ENCODE results near the gene CIDEA.

DNA sequence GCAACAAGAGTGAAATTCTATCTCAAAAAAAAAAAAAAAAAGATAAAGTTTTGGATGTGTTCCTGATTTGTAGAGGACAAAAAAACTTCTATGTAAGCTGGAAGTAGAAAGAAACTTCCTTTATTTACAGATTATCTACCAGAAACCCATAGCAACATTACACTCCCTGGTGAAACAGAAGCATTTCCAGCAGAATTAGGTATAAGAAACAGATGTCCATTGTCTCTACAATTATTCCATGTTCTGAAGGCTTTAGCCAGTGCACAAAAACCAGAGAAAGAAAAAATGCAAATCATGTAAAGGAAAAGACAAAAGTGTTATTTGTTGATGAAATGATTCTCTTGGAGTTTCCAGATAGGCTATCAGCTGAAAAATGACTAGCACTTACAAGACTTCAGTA lies 58.8 kb downstream of the CIDEA start:
- TF ChIP-seq, protein P1, sequence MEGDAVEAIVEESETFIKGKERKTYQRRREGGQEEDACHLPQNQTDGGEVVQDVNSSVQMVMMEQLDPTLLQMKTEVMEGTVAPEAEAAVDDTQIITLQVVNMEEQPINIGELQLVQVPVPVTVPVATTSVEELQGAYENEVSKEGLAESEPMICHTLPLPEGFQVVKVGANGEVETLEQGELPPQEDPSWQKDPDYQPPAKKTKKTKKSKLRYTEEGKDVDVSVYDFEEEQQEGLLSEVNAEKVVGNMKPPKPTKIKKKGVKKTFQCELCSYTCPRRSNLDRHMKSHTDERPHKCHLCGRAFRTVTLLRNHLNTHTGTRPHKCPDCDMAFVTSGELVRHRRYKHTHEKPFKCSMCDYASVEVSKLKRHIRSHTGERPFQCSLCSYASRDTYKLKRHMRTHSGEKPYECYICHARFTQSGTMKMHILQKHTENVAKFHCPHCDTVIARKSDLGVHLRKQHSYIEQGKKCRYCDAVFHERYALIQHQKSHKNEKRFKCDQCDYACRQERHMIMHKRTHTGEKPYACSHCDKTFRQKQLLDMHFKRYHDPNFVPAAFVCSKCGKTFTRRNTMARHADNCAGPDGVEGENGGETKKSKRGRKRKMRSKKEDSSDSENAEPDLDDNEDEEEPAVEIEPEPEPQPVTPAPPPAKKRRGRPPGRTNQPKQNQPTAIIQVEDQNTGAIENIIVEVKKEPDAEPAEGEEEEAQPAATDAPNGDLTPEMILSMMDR (IDR thresholded peaks at IDR 0.05) = no peak
- TF ChIP-seq POLR2A (IDR thresholded peaks at IDR 0.05) (no peak), EP300 (IDR thresholded peaks at IDR 0.05) (no peak), POLR2AphosphoS5 (IDR thresholded peaks at IDR 0.05) (no peak)

All from upper lobe of left lung (tissue), 4 donors.